ENCODE data around the gene WWOX. TPM values are rescaled to one million over a fixed set of nuclear protein-coding genes. Genes with fewer than 3 reads are reported as not detected.

The WWOX gene
- total RNA-seq, 6 donors from 2014 or later = 18.7 to 167 (median 31.0) TPM

DNA sequence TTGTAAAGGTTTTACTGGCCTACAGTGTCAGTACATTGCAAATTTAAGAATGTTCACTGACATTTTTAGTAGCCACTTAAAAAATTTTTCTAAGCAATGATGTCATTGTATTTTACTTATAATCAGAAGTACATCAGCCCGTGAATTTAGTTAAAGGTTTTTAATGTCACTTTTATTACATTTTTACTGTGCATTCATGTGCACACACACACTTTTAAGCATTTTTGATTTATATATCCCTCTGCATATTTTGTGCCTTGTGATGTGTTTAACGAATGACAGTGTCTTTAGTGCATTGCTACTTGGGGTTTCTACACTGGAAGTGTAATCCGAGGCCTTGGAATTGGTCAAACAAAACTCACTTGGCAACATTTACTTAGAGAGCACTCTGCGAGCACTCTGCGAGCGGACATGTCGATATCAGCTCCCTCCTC, 190.4 kb downstream of the WWOX start:
- TF ChIP-seq, protein P1, sequence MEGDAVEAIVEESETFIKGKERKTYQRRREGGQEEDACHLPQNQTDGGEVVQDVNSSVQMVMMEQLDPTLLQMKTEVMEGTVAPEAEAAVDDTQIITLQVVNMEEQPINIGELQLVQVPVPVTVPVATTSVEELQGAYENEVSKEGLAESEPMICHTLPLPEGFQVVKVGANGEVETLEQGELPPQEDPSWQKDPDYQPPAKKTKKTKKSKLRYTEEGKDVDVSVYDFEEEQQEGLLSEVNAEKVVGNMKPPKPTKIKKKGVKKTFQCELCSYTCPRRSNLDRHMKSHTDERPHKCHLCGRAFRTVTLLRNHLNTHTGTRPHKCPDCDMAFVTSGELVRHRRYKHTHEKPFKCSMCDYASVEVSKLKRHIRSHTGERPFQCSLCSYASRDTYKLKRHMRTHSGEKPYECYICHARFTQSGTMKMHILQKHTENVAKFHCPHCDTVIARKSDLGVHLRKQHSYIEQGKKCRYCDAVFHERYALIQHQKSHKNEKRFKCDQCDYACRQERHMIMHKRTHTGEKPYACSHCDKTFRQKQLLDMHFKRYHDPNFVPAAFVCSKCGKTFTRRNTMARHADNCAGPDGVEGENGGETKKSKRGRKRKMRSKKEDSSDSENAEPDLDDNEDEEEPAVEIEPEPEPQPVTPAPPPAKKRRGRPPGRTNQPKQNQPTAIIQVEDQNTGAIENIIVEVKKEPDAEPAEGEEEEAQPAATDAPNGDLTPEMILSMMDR (IDR thresholded peaks at IDR 0.05) = no peak
- TF ChIP-seq EP300 (IDR thresholded peaks at IDR 0.05) = no peak
- TF ChIP-seq POLR2A (IDR thresholded peaks at IDR 0.05) = no peak
- no peak for TF ChIP-seq POLR2AphosphoS5 (IDR thresholded peaks at IDR 0.05)
- H3K4me3 ChIP-seq = no peak overlapping the region
- no peak for ATAC-seq (ENCODE audit: low FRiP score in 2 of 2)
- H3K4me1 ChIP-seq = peaks cover 0 to 7% (median 0%) of the 10 kb centered on the region in 4 donors
- H3K9me3 ChIP-seq = no peaks in the 10 kb centered on the region
- no peaks in the 10 kb centered on the region for H3K27me3 ChIP-seq
- H3K27ac ChIP-seq = no peak overlapping the region
- H3K36me3 ChIP-seq = no peaks in the 10 kb centered on the region
- DNase-seq = no peak
- 54 to 66% methylated on average over 7 of the region's 7 CpGs for WGBS, 2 donors

DNA sequence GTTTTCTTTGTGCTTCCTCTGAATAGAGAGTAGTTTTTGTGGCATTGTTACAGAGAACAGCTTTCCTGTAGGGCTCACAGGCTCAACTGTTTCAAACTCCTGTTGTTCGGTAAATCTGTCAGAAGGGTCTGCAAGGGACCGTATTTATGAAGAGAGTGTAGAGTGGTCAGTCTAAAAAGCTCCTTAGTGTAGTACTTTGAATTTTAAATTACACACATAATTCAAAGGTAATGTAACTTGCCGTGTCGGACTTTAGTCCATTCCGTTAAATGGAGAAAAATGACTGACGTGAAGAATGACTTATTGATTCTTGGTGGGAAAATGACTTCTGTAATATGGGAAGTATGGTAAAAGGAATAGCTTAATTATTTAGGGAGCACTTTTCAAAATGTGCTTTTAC, 190.9 kb downstream of the WWOX start:
- Histone ChIP-seq H3K27me3 (no peaks in the 10 kb centered on the region), H3K4me3 (no peak overlapping the region), H3K4me1 (peaks cover 0 to 7% (median 0%) of the 10 kb centered on the region in 4 donors), H3K36me3 (no peaks in the 10 kb centered on the region), H3K27ac (no peak overlapping the region), H3K9me3 (no peaks in the 10 kb centered on the region)
- no peak for ATAC-seq (ENCODE audit: low FRiP score in 2 of 2)
- 63 to 70% methylated on average over 6 of the region's 6 CpGs for WGBS, 2 donors
- TF ChIP-seq POLR2AphosphoS5 (IDR thresholded peaks at IDR 0.05) = no peak
- no peak for TF ChIP-seq EP300 (IDR thresholded peaks at IDR 0.05)
- TF ChIP-seq POLR2A (IDR thresholded peaks at IDR 0.05) = no peak
- TF ChIP-seq, protein P1 (IDR thresholded peaks at IDR 0.05) = no peak
- DNase-seq = no peak

DNA sequence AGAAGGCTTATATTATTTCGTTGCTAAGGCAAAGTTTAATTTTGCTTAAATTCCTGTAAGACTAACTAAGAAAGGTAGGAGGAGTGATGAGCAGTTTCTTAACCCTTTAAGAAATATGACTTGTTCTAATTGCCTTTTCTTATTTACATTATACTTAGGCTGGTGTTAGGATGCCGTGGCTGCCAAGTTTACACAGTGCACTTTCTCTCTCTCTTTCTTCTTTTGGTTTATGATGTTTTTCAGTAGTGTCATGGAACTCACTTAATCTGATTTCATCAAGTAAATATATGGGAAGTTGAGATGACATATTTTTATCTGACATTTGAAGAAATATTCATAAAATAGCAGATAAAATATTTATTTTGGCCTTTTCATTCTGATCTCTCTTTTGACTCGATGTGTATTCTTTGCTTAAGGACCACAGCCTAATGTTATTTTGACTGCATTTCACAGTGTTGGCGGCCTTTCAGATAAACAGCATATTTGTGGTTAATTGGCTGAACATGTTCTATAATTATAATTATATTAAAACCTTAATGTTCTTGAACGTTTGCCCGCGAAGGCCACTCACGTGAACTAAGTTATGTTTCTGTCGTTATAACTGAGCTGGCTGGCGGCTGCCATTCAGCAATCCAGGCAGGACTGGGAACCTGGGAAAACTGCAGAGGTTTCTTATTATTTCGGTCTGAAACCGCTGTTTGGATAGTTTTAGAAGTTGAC, 191.6 kb downstream of the WWOX start:
- ATAC-seq (ENCODE audit: low FRiP score in 2 of 2) (no peak), DNase-seq (no peak)
- WGBS, 2 donors = 75 to 76% methylated on average over 12 of the region's 12 CpGs
- H3K9me3 ChIP-seq = no peaks in the 10 kb centered on the region
- no peak overlapping the region for H3K4me3 ChIP-seq
- no peak overlapping the region for H3K27ac ChIP-seq
- no peaks in the 10 kb centered on the region for H3K36me3 ChIP-seq
- TF ChIP-seq POLR2A (IDR thresholded peaks at IDR 0.05) (no peak), EP300 (IDR thresholded peaks at IDR 0.05) (no peak), POLR2AphosphoS5 (IDR thresholded peaks at IDR 0.05) (no peak)
- TF ChIP-seq, protein P1 (IDR thresholded peaks at IDR 0.05) = no peak
- H3K27me3 ChIP-seq = no peaks in the 10 kb centered on the region
- peaks cover 0 to 7% (median 0%) of the 10 kb centered on the region in 4 donors for H3K4me1 ChIP-seq

- ATAC-seq (ENCODE audit: low FRiP score in 2 of 2) (no peak), DNase-seq (no peak)
- H3K9me3 ChIP-seq = no peaks in the 10 kb centered on the region
- WGBS, 2 donors = 63 to 67% methylated on average over 5 of the region's 5 CpGs
- no peak overlapping the region for H3K27ac ChIP-seq
- H3K36me3 ChIP-seq = no peaks in the 10 kb centered on the region
- H3K4me1 ChIP-seq = peaks cover 0 to 7% (median 0%) of the 10 kb centered on the region in 4 donors
- no peaks in the 10 kb centered on the region for H3K27me3 ChIP-seq
- TF ChIP-seq, protein P1 (IDR thresholded peaks at IDR 0.05) = no peak
- TF ChIP-seq POLR2AphosphoS5 (IDR thresholded peaks at IDR 0.05) (no peak), POLR2A (IDR thresholded peaks at IDR 0.05) (no peak), EP300 (IDR thresholded peaks at IDR 0.05) (no peak)
- no peak overlapping the region for H3K4me3 ChIP-seq
Observed at GRCh38 chr16:78291604-78292003, 192.2 kb downstream of the WWOX start.
